ENCODE results near the gene DDX5.
"Not testable (repeated sequence)": the region's sequence is repeated elsewhere in the genome, so short reads cannot be mapped to it uniquely, and the experiment has no call there.

Gene DDX5

GRCh38 chr17:64507413-64507782 lies 1.3 kb upstream of the DDX5 start:
- peak; percentile 68 for DNase-seq (ENCODE audit: low spot score)

DNA sequence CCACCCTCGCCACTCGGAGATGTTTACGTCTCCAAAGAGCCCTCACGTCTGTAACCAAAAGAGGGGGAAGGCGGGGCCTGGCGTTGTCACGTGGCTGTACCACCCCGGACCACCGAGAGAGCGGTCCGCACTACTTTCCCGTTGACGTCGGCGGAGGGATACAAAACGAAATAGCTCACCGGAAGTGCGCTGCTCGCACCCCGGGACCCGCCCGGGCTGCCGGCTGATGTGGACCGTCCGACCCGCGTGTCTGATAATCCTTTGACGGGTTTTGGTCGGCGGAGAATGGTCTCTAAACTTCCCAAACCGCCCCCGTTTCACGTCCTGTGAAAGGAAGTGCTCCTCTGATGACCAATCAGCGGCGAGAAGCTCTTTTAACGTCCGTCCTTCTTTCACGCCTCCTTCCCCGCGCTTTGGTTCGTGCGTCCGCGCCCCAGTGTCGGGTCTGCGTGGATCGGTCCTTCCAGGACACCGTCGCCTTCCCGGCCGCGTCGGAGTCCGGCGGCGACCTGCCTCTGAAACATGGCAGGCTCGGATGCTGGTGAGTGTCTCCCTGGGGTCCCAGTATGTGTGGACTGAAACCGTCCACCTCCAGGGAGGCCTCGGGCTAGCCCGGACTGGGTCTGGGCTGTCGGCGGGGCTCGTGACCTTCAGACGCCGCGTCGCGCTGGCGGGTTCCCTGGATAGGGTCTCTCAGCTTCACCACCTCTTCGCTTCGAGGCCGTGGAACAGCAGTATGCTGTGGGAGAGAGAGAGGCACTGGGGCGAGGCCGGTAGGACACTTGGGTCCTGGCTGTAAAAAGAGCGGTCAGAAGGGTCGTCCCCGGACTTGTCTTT lies 705 bp upstream of the DDX5 start, which contains the start of gene CEP95:
Gene CEP95, plus strand, starts transcription at position 402 of the 837 bp plus-strand sequence. Its CDS starts 121 bp downstream, at position 523.
- peak; percentile 92 for DNase-seq (ENCODE audit: low spot score)

DNA sequence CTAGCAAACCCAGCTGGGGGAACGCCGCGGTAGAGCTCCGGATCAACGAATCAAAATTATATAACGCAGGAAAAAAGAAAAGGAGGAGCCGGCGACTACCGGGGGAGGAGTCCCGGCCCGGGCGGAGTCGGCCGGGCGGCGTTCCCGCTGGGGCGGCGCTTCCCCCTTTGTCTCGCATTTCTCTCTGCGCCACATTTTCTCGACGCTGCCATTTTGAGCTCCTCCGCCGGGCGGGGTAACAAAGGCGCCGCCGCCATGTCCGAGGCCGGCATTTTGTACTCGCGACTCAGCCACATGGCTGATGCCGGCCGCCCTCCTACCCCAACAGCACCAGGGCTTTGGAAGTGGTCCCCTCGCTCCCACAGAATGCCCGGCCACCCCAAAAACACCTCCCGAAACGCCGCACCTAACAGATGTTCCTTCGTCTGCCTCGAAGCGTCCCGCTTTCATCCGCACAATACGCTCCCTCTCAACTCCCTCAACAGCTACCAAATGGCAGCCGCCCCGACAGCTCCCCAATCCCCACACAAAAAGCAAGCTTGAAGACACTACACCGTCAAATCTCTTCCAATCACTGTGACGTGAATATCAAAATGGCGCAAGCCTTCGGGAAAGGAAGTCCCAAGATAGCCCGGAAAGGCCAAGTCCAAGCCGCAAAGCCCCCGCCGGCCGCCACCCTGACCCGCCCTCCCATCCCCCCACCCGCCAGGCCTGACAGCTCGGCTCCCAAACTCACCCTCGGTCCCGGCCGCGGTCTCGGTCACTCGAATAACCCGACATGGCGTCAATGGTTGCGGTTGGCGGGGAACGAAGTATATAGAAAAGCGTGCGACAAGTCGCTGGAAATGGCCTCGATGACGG lies 519 bp downstream of the DDX5 start:
- DNase-seq (ENCODE audit: low spot score) = peak; percentile 72

DNA sequence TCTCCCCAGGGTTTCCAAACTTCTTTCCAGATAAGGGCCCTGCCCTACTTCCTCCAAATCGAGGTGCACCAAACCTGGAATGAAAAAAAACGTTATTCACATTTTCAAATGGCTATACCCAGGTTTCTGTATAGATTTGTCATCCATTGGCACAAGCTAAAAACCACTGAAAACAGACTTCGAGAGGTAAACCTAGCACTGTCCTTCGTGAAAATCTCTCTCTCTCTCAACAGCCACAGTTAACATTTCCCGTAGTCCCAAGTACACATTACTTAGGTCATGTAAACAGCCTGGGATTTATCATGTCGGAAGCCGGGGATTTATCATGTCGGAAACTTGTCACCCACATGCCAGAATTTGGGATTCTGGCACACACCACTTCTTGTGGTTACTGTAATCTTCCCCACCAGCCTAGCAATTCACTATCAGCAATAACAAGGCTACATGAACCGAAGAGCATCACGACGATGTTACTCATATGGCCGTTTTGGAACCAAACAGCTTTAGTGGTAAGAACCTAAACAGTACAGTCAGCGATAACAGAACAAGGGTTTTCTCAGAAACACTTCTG lies 1.2 kb downstream of the DDX5 start:
- peak; percentile 16 for DNase-seq (ENCODE audit: low spot score)

DNA sequence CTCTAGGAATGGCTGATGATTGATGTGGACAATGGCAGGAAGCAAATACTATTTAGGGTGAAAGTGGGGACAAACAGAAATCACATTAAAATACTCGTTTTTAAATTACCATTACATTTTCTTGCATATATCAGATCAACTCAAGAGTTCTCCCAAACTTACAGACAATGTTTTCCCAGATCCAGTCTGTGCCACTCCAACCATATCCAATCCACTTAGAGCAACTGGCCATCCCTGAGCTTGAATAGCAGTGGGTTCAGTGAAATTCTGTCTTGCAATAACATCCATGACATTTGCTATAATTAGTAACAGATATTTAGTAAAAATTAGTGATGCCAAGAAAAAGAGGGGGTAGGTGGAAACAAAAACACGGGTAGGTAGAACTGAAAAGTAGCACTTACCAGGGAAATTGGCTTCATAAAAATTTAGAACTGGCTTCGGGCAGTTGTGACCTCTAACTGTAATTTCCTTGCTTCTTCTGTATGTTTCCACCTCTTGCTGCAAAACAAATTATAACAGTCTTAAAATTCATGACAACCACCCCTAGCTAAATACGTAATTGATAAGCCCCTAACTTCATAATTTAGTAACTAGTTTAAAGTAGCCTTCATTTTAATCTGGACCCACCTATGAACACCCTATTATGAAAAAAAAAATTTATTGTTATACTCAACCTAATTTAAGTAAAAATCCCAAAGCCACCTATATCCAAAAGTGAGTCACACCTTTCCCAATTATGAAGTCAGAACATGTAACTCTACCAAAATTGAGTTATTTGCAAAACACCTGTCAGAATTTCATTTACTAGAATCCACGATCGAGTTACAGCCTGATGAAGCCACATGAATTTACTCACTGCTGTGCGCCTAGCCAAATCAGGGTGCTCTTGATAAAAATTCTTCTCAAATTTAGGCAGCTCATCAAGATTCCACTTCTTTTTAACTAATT lies 2.0 kb downstream of the DDX5 start:
- DNase-seq (ENCODE audit: low spot score) = no peak

- no peak for DNase-seq (ENCODE audit: low spot score)
Observed at GRCh38 chr17:64503341-64503740, 2.7 kb downstream of the DDX5 start.

GRCh38 chr17:64502809-64503208 lies 3.3 kb downstream of the DDX5 start:
- no peak for DNase-seq (ENCODE audit: low spot score)

GRCh38 chr17:64502021-64502420 lies 4.1 kb downstream of the DDX5 start:
- DNase-seq (ENCODE audit: low spot score) = no peak

- DNase-seq (ENCODE audit: low spot score) = no peak
Observed at GRCh38 chr17:64500862-64501765, 5.0 kb downstream of the DDX5 start.

DNA sequence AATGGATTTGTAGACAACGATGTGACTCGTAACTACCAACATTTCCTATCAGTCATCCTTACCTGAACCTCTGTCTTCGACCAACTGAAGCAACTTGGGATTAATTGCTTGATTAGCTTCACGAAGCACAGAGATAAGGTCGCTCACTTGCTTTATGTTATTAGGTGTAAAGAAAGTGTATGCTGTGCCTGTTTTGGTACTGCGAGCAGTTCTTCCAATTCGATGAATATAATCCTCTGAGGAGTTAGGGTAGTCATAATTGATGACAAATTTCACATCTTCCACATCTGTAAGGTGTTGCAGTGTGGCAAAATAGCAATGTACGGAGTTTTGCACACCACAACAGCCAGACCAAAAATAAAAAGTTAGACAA lies 5.6 kb downstream of the DDX5 start:
- no peak for DNase-seq (ENCODE audit: low spot score)

DNA sequence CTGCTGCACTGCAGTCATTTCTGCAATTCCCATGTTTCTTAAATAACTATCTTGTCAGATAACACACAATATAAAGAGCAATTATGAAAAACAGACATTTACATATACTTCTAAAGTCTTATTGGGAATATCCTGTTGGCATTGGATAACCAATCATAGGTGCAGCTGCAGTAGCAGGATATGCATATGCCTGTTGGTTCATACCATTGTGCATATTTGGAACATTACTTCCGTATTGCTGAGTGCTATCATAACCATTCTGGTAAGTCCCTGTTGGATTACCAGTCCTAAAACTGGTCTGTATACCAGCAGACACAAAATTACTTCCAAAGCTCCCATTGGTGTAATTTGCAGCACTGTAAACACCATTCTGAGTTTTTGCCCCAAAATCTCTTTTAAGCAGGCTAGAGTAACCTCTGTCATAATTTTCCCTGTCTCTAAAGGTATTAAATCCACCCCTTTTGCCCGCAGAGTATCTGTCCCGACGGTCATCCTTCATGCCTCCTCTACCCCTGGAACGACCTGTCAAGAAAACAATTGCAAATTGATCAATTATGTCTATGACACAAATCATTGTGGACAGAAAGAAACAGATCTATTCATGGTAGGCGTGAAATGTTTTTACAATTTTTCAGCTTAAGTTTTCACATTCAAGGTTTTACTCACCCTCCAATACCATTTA lies 6.1 kb downstream of the DDX5 start:
- no peak for DNase-seq (ENCODE audit: low spot score)

DNA sequence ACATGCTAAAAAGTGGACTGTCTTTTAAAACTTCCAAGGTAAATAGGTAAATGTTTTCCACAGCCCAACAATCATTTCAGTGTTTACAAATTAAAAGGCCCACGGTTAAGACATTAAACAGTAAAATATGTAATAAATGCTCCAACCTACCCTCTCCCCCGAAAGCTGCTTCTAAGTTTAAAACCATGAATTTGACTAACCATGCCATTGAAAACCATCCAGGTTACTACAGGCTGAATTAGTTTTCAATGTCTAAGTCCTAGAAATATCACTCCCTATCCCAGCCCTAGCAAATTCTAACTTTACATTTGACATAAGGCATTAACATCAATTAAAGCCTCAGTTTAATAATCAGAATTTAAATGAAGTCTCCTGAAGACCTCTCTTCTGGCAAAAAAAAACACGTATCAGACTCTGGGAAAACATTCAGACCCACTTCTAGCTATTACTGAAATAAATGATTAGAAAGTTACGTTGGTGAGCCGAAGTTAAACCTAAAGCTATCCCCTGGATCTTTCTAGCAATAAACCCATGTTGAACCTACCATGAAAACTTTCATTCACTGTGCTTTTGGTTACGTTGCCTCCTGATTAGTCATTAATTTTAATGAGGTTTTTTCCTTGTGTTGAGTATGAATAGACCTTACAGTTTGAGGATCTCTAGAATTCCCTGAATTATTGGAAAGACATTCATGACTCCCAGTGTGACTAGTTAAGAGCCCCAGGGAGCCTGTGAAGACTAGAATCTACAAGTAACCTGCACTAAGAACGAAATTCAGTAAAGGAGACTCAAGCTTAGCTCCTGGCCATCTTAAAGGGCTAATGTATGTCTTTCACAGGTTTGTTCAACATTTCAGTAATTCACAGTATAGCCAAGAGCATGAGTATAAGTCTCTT lies 7.5 kb downstream of the DDX5 start:
- DNase-seq (ENCODE audit: low spot score) = no peak

- DNase-seq (ENCODE audit: low spot score) = no peak
Observed at GRCh38 chr17:64497565-64498035, 8.5 kb downstream of the DDX5 start.

GRCh38 chr17:64496786-64497564 lies 9.1 kb downstream of the DDX5 start, which contains the start of gene POLG2:
Gene POLG2 (minus strand): TSS chr17:64497054. CDS start chr17:64496968, 86 bp downstream.
- peak; percentile 91 for DNase-seq (ENCODE audit: low spot score)

DNA sequence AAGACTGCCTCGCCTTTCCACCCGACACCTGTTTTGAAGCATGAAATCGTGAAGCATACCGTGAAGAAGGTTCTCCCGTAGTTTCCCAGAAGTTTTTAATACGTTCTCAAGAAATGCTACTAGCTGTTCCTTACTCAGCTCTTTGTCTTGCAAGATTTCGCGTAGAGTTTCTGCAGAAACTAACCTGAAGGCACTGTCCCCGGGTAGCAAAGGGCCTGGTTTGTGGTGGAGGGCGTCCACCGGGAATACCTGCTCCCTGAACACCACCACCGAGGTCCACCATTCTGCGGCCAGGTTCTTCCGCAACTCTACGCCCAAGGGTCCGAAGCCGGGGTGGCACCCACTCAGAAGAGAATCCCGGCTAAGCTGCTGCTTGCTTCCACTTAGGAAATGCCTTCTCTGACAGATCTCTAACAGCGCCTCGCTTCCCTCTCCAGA lies 9.7 kb downstream of the DDX5 start:
- peak; percentile 53 for DNase-seq (ENCODE audit: low spot score)

DNA sequence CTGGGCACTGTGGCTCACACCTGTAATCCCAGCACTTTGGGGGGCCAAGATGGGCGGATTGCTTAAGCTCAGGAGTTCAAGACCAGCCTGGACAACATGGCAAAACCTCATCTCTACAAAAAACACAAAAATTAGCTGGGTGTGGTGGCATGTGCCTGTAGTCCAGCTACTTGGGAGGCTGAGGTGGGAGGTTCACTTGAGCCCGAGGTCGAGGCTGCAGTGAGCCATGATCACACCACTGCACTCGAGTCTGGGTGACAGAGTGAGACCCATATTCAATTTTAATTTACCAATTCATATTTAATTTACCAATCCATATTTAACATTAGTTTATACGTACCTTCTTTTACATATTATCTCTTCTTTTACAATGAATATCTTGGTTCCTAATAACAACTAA lies 10.8 kb downstream of the DDX5 start:
- not testable (repeated sequence) for DNase-seq (ENCODE audit: low spot score)

GRCh38 chr17:64494121-64494520 lies 12.0 kb downstream of the DDX5 start:
- no peak for DNase-seq (ENCODE audit: low spot score)

Data from hepatic stellate cell (primary cell).